Naive thymus-derived CD4-positive, alpha-beta T cell (primary cell): ENCODE results near the gene BCR. TPM values are rescaled to one million over a fixed set of nuclear protein-coding genes. Genes with fewer than 3 reads are reported as not detected.
"Not testable (repeated sequence)": the region's sequence is repeated elsewhere in the genome, so short reads cannot be mapped to it uniquely, and the experiment has no call there.

Experiments used
- ATAC-seq: fragments of 150-1000 bp; cut with Tn5 transposase; 2 replicates; pipeline ENCODE4 v1.10.0; 2021; ENCODE audit warnings: mild to moderate bottlenecking, moderate library complexity
- CTCF ChIA-PET: fragments of 350-600 bp; sonication (Branson Sonifier 250); formaldehyde crosslinking; loops from one replicate; lab custom pipeline; 2021; ENCODE audit warnings: antibody characterized with exemption; lab: Charles Lee
- POLR2A ChIA-PET: fragments of 350-600 bp; sonication (Branson Sonifier 250); formaldehyde crosslinking; loops from one replicate; lab custom pipeline; 2021; ENCODE audit warnings: antibody characterized with exemption, inconsistent platforms; lab: Charles Lee
- DNase-seq, 9 donors: peaks; one replicate each; pipeline versions ENCODE4 v3.0.0 to v3.0.0-alpha.2; 2020 to 2022; ENCODE audit warnings: mixed read lengths in 1 of 9
- H3K27ac ChIP-seq: one replicate; pipeline ENCODE4 v1.7.0; 2013; ENCODE audit warnings: mild to moderate bottlenecking, low read depth, low read length, moderate library complexity
- H3K27me3 ChIP-seq, 2 donors: one replicate each; pipeline ENCODE4 v1.7.0; 2013; ENCODE audit warnings: low read length in 2 of 2, mild to moderate bottlenecking in 2 of 2, moderate library complexity in 2 of 2; ENCODE audit not compliant: control insufficient read depth in 2 of 2, insufficient read depth in 2 of 2
- H3K36me3 ChIP-seq, 3 experiments: 1 replicate in 2 of 3; 2 replicates in 1 of 3; pipeline ENCODE4 v1.7.0; 2013; ENCODE audit warnings: low read length in 3 of 3, mild to moderate bottlenecking in 3 of 3, moderate library complexity in 1 of 3; ENCODE audit not compliant: insufficient read depth in 3 of 3, control insufficient read depth in 2 of 3
- H3K4me1 ChIP-seq, 2 donors: one replicate each; pipeline ENCODE4 v1.7.0; 2013; ENCODE audit warnings: low read length in 2 of 2, mild to moderate bottlenecking in 2 of 2, moderate library complexity in 1 of 2; ENCODE audit not compliant: control insufficient read depth in 2 of 2, insufficient read depth in 2 of 2
- H3K4me3 ChIP-seq: 2 replicates; pipeline ENCODE4 v1.7.0; 2013; ENCODE audit warnings: mild to moderate bottlenecking, low read length
- H3K9me3 ChIP-seq, 3 experiments: 1 replicate in 2 of 3; 2 replicates in 1 of 3; pipeline ENCODE4 v1.7.0; 2013; ENCODE audit warnings: low read length in 3 of 3; ENCODE audit not compliant: control insufficient read depth in 2 of 3
- H3K27ac Mint-ChIP-seq, 9 donors: one replicate each; pipeline ENCODE4 v1.8.0; 2020 to 2022; ENCODE audit warnings: mixed read lengths in 9 of 9, mild to moderate bottlenecking in 8 of 9, moderate library complexity in 5 of 9, inconsistent platforms in 2 of 9
- H3K27me3 Mint-ChIP-seq, 5 donors: one replicate each; pipeline ENCODE4 v1.8.0; 2021 to 2022; ENCODE audit warnings: mixed read lengths in 5 of 5, mild to moderate bottlenecking in 1 of 5
- H3K36me3 Mint-ChIP-seq, 5 donors: one replicate each; pipeline ENCODE4 v1.8.0; 2020 to 2022; ENCODE audit warnings: mixed read lengths in 5 of 5, mild to moderate bottlenecking in 3 of 5, inconsistent platforms in 1 of 5
- H3K4me1 Mint-ChIP-seq, 7 donors: one replicate each; pipeline ENCODE4 v1.8.0; 2020 to 2022; ENCODE audit warnings: mixed read lengths in 7 of 7, mild to moderate bottlenecking in 3 of 7, inconsistent platforms in 1 of 7
- H3K4me3 Mint-ChIP-seq, 10 donors: one replicate each; pipeline ENCODE4 v1.8.0; 2020 to 2022; ENCODE audit warnings: mild to moderate bottlenecking in 10 of 10, mixed read lengths in 10 of 10, moderate library complexity in 6 of 10, inconsistent platforms in 2 of 10
- H3K9me3 Mint-ChIP-seq, 11 donors: one replicate each; pipeline ENCODE4 v1.8.0; 2020 to 2022; ENCODE audit warnings: mixed read lengths in 11 of 11, mild to moderate bottlenecking in 4 of 11, inconsistent platforms in 1 of 11, moderate library complexity in 1 of 11
- intact Hi-C, 2 donors: fragments of 100-400 bp; cut with micrococcal nuclease; formaldehyde crosslinking; loops; one replicate each; pipeline ENCODE4 v1.15.1; 2023
- polyA plus RNA-seq, 2 donors: library from polyadenylated mRNA; unstranded; fragments of 300-500 nt; fragmentation: Illumina TruSeq; gene quantifications; one replicate each; pipeline ENCODE4 v1.2.3, GENCODE V29; 2021
- total RNA-seq, 6 experiments: library from RNA in 5 of 6; stranded (reverse) in 5 of 6; gene quantifications; 1 replicate in 5 of 6; 2 replicates in 1 of 6; pipeline ENCODE4 v1.2.3 and lab custom pipeline; 2021 to 2026

BCR gene
- 100 to 1,000 TPM in 1 of 5 experiments, 10 to 100 TPM in 4; 56.2 to 103 (median 94.3) TPM for total RNA-seq
- 10 to 100 TPM in 1 of 2 donors, 1 to 10 TPM in 1; 6.1 to 19.1 TPM for polyA plus RNA-seq
- 226 reads per million, percentile 94 among the genes with 10 or more reads in this experiment for total RNA-seq (lab: John Stamatoyannopoulos, UW)

GRCh38 chr22:23180301-23180892 is at the start of gene BCR:
BCR (plus strand) TSS chr22:23180509; CDS start chr22:23180961, 452 bp downstream.
- DNase-seq (peak; percentile 43 to 75 (median 62)), ATAC-seq (peak; percentile 82)
- Mint-ChIP-seq H3K27ac (peak within 1 kb of the TSS in 8 of 9 donors; percentile 75 to 95 (median 87)), H3K9me3 (peaks cover 0 to 14% (median 0%) of the 10 kb centered on the region in 11 donors), H3K4me3 (peak within 1 kb of the TSS; percentile 90 to 96 (median 94)), H3K4me1 (peaks cover 53 to 68% (median 62%) of the 10 kb centered on the region in 7 donors), H3K36me3 (peaks cover 0 to 31% (median 9%) of the 10 kb centered on the region in 5 donors), H3K27me3 (peaks cover 0 to 2% (median 0%) of the 10 kb centered on the region in 5 donors)
- H3K9me3 ChIP-seq, result no peaks in the 10 kb centered on the region
- ChIA-PET CTCF (interaction anchor here (0.7 to 6.8 kb wide), 3 partner anchors 36 to 101 kb away, joined by 3 to 69 read pairs (median 3); partner anchors contain the start of gene RAB36), POLR2A (interaction anchor here (0.9 to 2.3 kb wide), 6 partner anchors 36 to 99 kb away, joined by 3 to 15 read pairs (median 4); no protein-coding TSS in a partner anchor)
- H3K4me1 ChIP-seq, result peaks cover 37 to 53% of the 10 kb centered on the region in 2 donors
- H3K4me3 ChIP-seq, result peak within 1 kb of the TSS; percentile 61
- no peaks in the 10 kb centered on the region for H3K36me3 ChIP-seq
- no peaks in the 10 kb centered on the region for H3K27me3 ChIP-seq
- intact Hi-C loops, result loop anchor here (1.0 to 10.0 kb wide), 6 partner anchors 36 to 344 kb away; no protein-coding TSS in a partner anchor
- peak within 1 kb of the TSS; percentile 74 for H3K27ac ChIP-seq

GRCh38 chr22:23130697-23131096 is 49.6 kb upstream of the BCR start:
- no peaks in the 10 kb centered on the region for H3K27me3 ChIP-seq
- Mint-ChIP-seq H3K4me3 (no peak overlapping the region), H3K36me3 (no peaks in the 10 kb centered on the region), H3K27ac (peak overlapping the region in 2 of 9 donors; percentile 67 to 70), H3K9me3 (no peaks in the 10 kb centered on the region), H3K4me1 (peaks cover 0 to 5% (median 0%) of the 10 kb centered on the region in 7 donors), H3K27me3 (peaks cover 0 to 10% (median 0%) of the 10 kb centered on the region in 5 donors)
- peaks cover 0 to 9% of the 10 kb centered on the region in 2 donors for H3K4me1 ChIP-seq
- no peak overlapping the region for H3K27ac ChIP-seq
- DNase-seq (no peak), ATAC-seq (no peak)
- POLR2A ChIA-PET, result interaction anchor here (1.3 kb wide), 1 partner anchor 11 kb away, joined by 4 read pairs; no protein-coding TSS in a partner anchor
- H3K36me3 ChIP-seq, result no peaks in the 10 kb centered on the region
- H3K4me3 ChIP-seq, result no peak overlapping the region
- CTCF ChIA-PET, result interaction anchor here (1.8 to 8.3 kb wide), 2 partner anchors 11 to 171 kb away, joined by 8 to 147 read pairs; no protein-coding TSS in a partner anchor
- no peaks in the 10 kb centered on the region for H3K9me3 ChIP-seq
- intact Hi-C loops, result no loop called here

- H3K4me3 ChIP-seq, result no peak overlapping the region
- Mint-ChIP-seq H3K27ac (no peak overlapping the region), H3K4me3 (no peak overlapping the region), H3K36me3 (no peaks in the 10 kb centered on the region), H3K27me3 (peaks cover 0 to 10% (median 0%) of the 10 kb centered on the region in 5 donors), H3K9me3 (no peaks in the 10 kb centered on the region), H3K4me1 (peaks cover 0 to 7% (median 4%) of the 10 kb centered on the region in 7 donors)
- H3K27me3 ChIP-seq, result no peaks in the 10 kb centered on the region
- no peaks in the 10 kb centered on the region for H3K36me3 ChIP-seq
- ATAC-seq, result no peak
- intact Hi-C loops, result no loop called here
- DNase-seq, result no peak
- CTCF ChIA-PET, result interaction anchor here (0.7 to 8.3 kb wide), 5 partner anchors 12 to 381 kb away, joined by 3 to 147 read pairs (median 3); no protein-coding TSS in a partner anchor
- peaks cover 10 to 20% of the 10 kb centered on the region in 2 donors for H3K4me1 ChIP-seq
- H3K9me3 ChIP-seq, result no peaks in the 10 kb centered on the region
- POLR2A ChIA-PET, result interaction anchor here (1.3 kb wide), 1 partner anchor 12 kb away, joined by 4 read pairs; no protein-coding TSS in a partner anchor
- H3K27ac ChIP-seq, result no peak overlapping the region
These were observed 48.4 kb upstream of the BCR start for GRCh38 chr22:23131931-23132330.

- intact Hi-C loops, result no loop called here
- no peak for ATAC-seq
These were observed 47.8 kb upstream of the BCR start for GRCh38 chr22:23132376-23133091.

GRCh38 chr22:23133922-23134321 is 46.4 kb upstream of the BCR start:
- POLR2A ChIA-PET, result no interaction called here
- no peak for ATAC-seq

More at GRCh38 chr22:23132376-23133091, 47.8 kb upstream of the BCR start:
- Histone ChIP-seq H3K4me1 (peaks cover 16 to 26% of the 10 kb centered on the region in 2 donors), H3K9me3 (no peaks in the 10 kb centered on the region), H3K27me3 (no peaks in the 10 kb centered on the region), H3K4me3 (no peak overlapping the region), H3K27ac (no peak overlapping the region), H3K36me3 (no peaks in the 10 kb centered on the region)
- no peak for DNase-seq
- Mint-ChIP-seq H3K4me1 (peaks cover 0 to 13% (median 8%) of the 10 kb centered on the region in 7 donors), H3K27ac (peak overlapping the region in 1 of 9 donors; percentile 20), H3K9me3 (no peaks in the 10 kb centered on the region), H3K27me3 (peaks cover 0 to 10% (median 0%) of the 10 kb centered on the region in 5 donors), H3K4me3 (no peak overlapping the region), H3K36me3 (no peaks in the 10 kb centered on the region)
- ChIA-PET POLR2A (interaction anchor here (0.7 kb wide), 1 partner anchor 758 kb away, joined by 4 read pairs; no protein-coding TSS in a partner anchor), CTCF (interaction anchor here (0.9 to 8.3 kb wide), 6 partner anchors 13 to 381 kb away, joined by 3 to 147 read pairs (median 3); no protein-coding TSS in a partner anchor)

GRCh38 chr22:23136991-23137390 is 43.3 kb upstream of the BCR start:
- H3K36me3 Mint-ChIP-seq, H3K27me3 Mint-ChIP-seq, DNase-seq, H3K9me3 ChIP-seq, H3K27me3 ChIP-seq, H3K36me3 ChIP-seq, ATAC-seq, H3K9me3 Mint-ChIP-seq, intact Hi-C loops, H3K4me3 ChIP-seq: not testable (repeated sequence)
- Histone ChIP-seq H3K4me1 (peaks cover 45 to 57% of the 10 kb centered on the region in 2 donors), H3K27ac (peak overlapping the region; percentile 72)
- H3K4me3 Mint-ChIP-seq, result peak overlapping the region in 3 of 10 donors; percentile 39 to 83 (median 78)
- peak overlapping the region in 8 of 9 donors; percentile 79 to 98 (median 95) for H3K27ac Mint-ChIP-seq
- POLR2A ChIA-PET, result interaction anchor here (1.4 kb wide), 1 partner anchor 12 kb away, joined by 4 read pairs; no protein-coding TSS in a partner anchor
- CTCF ChIA-PET, result interaction anchor here (1.1 to 2.2 kb wide), 2 partner anchors 18 to 178 kb away, joined by 3 to 11 read pairs; no protein-coding TSS in a partner anchor
- peaks cover 16 to 45% (median 41%) of the 10 kb centered on the region in 7 donors for H3K4me1 Mint-ChIP-seq

More at GRCh38 chr22:23133922-23134321, 46.4 kb upstream of the BCR start:
- Histone ChIP-seq H3K36me3 (no peaks in the 10 kb centered on the region), H3K9me3 (no peaks in the 10 kb centered on the region), H3K27ac (no peak overlapping the region), H3K27me3 (no peaks in the 10 kb centered on the region), H3K4me1 (peaks cover 30 to 36% of the 10 kb centered on the region in 2 donors), H3K4me3 (no peak overlapping the region)
- peaks cover 0 to 10% (median 0%) of the 10 kb centered on the region in 5 donors for H3K27me3 Mint-ChIP-seq
- H3K36me3 Mint-ChIP-seq, result no peaks in the 10 kb centered on the region
- peaks cover 12 to 27% (median 18%) of the 10 kb centered on the region in 7 donors for H3K4me1 Mint-ChIP-seq
- intact Hi-C loops, result no loop called here
- no peaks in the 10 kb centered on the region for H3K9me3 Mint-ChIP-seq
- CTCF ChIA-PET, result no interaction called here
- H3K4me3 Mint-ChIP-seq, result no peak overlapping the region
- DNase-seq, result no peak
- no peak overlapping the region for H3K27ac Mint-ChIP-seq
